Parathyroid adenoma (tissue), 2 donors: ENCODE results near the gene NFATC2.

Experiments
- H2AFZ ChIP-seq: fragments of 300-600 bp; sonication (generic); one replicate; pipeline ENCODE4 v1.7.0; 2017; ENCODE audit warnings: antibody characterized with exemption, mild to moderate bottlenecking
- H3K27ac ChIP-seq: fragments of 300-600 bp; sonication (generic); one replicate; pipeline ENCODE4 v1.7.0; 2017
- H3K27me3 ChIP-seq: fragments of 300-600 bp; sonication (generic); one replicate; pipeline ENCODE4 v1.7.0; 2017; ENCODE audit warnings: low read length; ENCODE audit not compliant: control insufficient read depth, insufficient read depth
- H3K36me3 ChIP-seq: fragments of 300-600 bp; sonication (generic); one replicate; pipeline ENCODE4 v1.7.0; 2017; ENCODE audit warnings: low read length; ENCODE audit not compliant: control insufficient read depth, insufficient read depth
- H3K4me1 ChIP-seq: fragments of 300-600 bp; sonication (generic); one replicate; pipeline ENCODE4 v1.7.0; 2017; ENCODE audit warnings: control low read depth
- H3K4me2 ChIP-seq: fragments of 300-600 bp; sonication (generic); one replicate; pipeline ENCODE4 v1.7.0; 2017; ENCODE audit warnings: low read length
- H3K4me3 ChIP-seq: fragments of 300-600 bp; sonication (generic); one replicate; pipeline ENCODE4 v1.7.0; 2017; ENCODE audit warnings: low read depth, low read length
- H3K79me2 ChIP-seq: fragments of 300-600 bp; sonication (generic); one replicate; pipeline ENCODE4 v1.7.0; 2017; ENCODE audit warnings: control low read depth
- H3K9ac ChIP-seq: fragments of 300-600 bp; sonication (generic); one replicate; pipeline ENCODE4 v1.7.0; 2017; ENCODE audit warnings: mild to moderate bottlenecking
- H3K9me3 ChIP-seq: fragments of 300-600 bp; sonication (generic); one replicate; pipeline ENCODE4 v1.7.0; 2017; ENCODE audit warnings: low read length; ENCODE audit not compliant: control insufficient read depth
- CTCF ChIP-seq: fragments of 300-600 bp; sonication (generic); IDR thresholded peaks from one replicate; pipeline ENCODE4 v1.7.0; 2017; ENCODE audit warnings: antibody characterized with exemption, mild to moderate bottlenecking
- donor health status: primary hyperparathyroidism.

NFATC2 gene

GRCh38 chr20:51368461-51369211 is 173.9 kb downstream of the NFATC2 start:
- Histone ChIP-seq H3K9me3 (no peaks in the 10 kb centered on the region), H3K4me3 (no peak overlapping the region), H3K27ac (no peak overlapping the region), H3K4me1 (no peaks in the 10 kb centered on the region), H3K9ac (no peak overlapping the region), H2AFZ (no peak overlapping the region), H3K79me2 (no peaks in the 10 kb centered on the region), H3K27me3 (no peaks in the 10 kb centered on the region), H3K36me3 (no peaks in the 10 kb centered on the region), H3K4me2 (no peak overlapping the region)
- no peak for TF ChIP-seq CTCF

GRCh38 chr20:51366155-51366886 is 176.2 kb downstream of the NFATC2 start:
- no peak overlapping the region for H3K9ac ChIP-seq
- no peak overlapping the region for H3K27ac ChIP-seq
- H3K4me2 ChIP-seq = no peak overlapping the region
- no peak overlapping the region for H2AFZ ChIP-seq
- H3K4me3 ChIP-seq = no peak overlapping the region
- no peaks in the 10 kb centered on the region for H3K4me1 ChIP-seq
- no peaks in the 10 kb centered on the region for H3K27me3 ChIP-seq
- no peaks in the 10 kb centered on the region for H3K9me3 ChIP-seq
- H3K79me2 ChIP-seq = no peaks in the 10 kb centered on the region
- no peak for TF ChIP-seq CTCF
- no peaks in the 10 kb centered on the region for H3K36me3 ChIP-seq

- H3K36me3 ChIP-seq = no peaks in the 10 kb centered on the region
- no peak overlapping the region for H3K9ac ChIP-seq
- H3K79me2 ChIP-seq = no peaks in the 10 kb centered on the region
- H3K4me1 ChIP-seq = no peaks in the 10 kb centered on the region
- H2AFZ ChIP-seq = no peak overlapping the region
- no peaks in the 10 kb centered on the region for H3K9me3 ChIP-seq
- no peaks in the 10 kb centered on the region for H3K27me3 ChIP-seq
- no peak overlapping the region for H3K27ac ChIP-seq
- no peak for TF ChIP-seq CTCF
- H3K4me3 ChIP-seq = no peak overlapping the region
- no peak overlapping the region for H3K4me2 ChIP-seq
Observed at GRCh38 chr20:51365670-51366069, 176.8 kb downstream of the NFATC2 start.

- Histone ChIP-seq H3K9me3 (no peaks in the 10 kb centered on the region), H3K27me3 (no peaks in the 10 kb centered on the region), H3K4me1 (no peaks in the 10 kb centered on the region), H3K9ac (no peak overlapping the region), H2AFZ (no peak overlapping the region), H3K36me3 (no peaks in the 10 kb centered on the region), H3K27ac (no peak overlapping the region), H3K4me2 (no peak overlapping the region), H3K79me2 (no peaks in the 10 kb centered on the region), H3K4me3 (no peak overlapping the region)
- TF ChIP-seq CTCF = no peak
Observed at GRCh38 chr20:51363813-51364212, 178.7 kb downstream of the NFATC2 start.
